HepG2 (cell line): ENCODE measurements around the gene DYNLL2. TPM values are rescaled to one million over a fixed set of nuclear protein-coding genes. Genes with fewer than 3 reads are reported as not detected.

ENCODE experiments used
- HES4 ChIP-seq: sonication (generic); formaldehyde crosslinking; IDR thresholded peaks from 2 replicates; pipeline ENCODE4 v1.9.0; 2021; ENCODE audit warnings: mild to moderate bottlenecking, missing genetic modification reagents, borderline replicate concordance
- KLF16 ChIP-seq, 2 experiments: sonication (generic) in 1 of 2; formaldehyde crosslinking in 1 of 2; IDR thresholded peaks; 2 replicates each; pipeline versions ENCODE4 v1.6.1 to v1.8.0; 2016 to 2023; ENCODE audit warnings: missing genetic modification reagents in 2 of 2, missing compliant biosample characterization in 1 of 2
- NFATC3 ChIP-seq: sonication (generic); formaldehyde crosslinking; IDR thresholded peaks from 2 replicates; pipeline ENCODE4 v1.5.1; 2020; ENCODE audit warnings: mild to moderate bottlenecking, missing genetic modification reagents
- RBFOX2 ChIP-seq: fragments of 200-400 bp; formaldehyde crosslinking; IDR thresholded peaks from 2 replicates; pipeline ENCODE4 v1.6.1; 2017; ENCODE audit warnings: low read depth, mild to moderate bottlenecking, low read length
- SKI ChIP-seq: fragments of 450-650 bp; IDR thresholded peaks from one replicate; pipeline ENCODE4 v1.6.1; 2018; ENCODE audit warnings: mild to moderate bottlenecking; ENCODE audit not compliant: partially characterized antibody
- ZNF256 ChIP-seq: sonication (generic); formaldehyde crosslinking; conservative IDR thresholded peaks from 2 replicates; pipeline ENCODE4 v1.4.0; 2020; ENCODE audit warnings: missing genetic modification reagents
- ZNF350 ChIP-seq: sonication (generic); formaldehyde crosslinking; IDR thresholded peaks from 2 replicates; pipeline ENCODE4 v1.4.0; 2020; ENCODE audit warnings: mild to moderate bottlenecking, low read depth, missing genetic modification reagents, borderline replicate concordance
- ZNF501 ChIP-seq: sonication (generic); formaldehyde crosslinking; IDR thresholded peaks from 2 replicates; pipeline ENCODE4 v1.5.1; 2020; ENCODE audit warnings: mild to moderate bottlenecking, moderate library complexity, missing genetic modification reagents
- ZNF543 ChIP-seq: sonication (generic); formaldehyde crosslinking; IDR thresholded peaks from 2 replicates; pipeline ENCODE4 v1.4.0; 2020; ENCODE audit warnings: mild to moderate bottlenecking, missing genetic modification reagents
- ZNF605 ChIP-seq: sonication (generic); formaldehyde crosslinking; IDR thresholded peaks from 2 replicates; pipeline ENCODE4 v1.8.0; 2022; ENCODE audit warnings: mild to moderate bottlenecking, missing genetic modification reagents
- polyA plus RNA-seq, 8 experiments: library from polyadenylated mRNA; depleted of rRNA in 3 of 8; stranded (reverse) in 7 of 8; unstranded in 1 of 8; fragments of >200 nt; fragmentation: Illumina TruSeq in 4 of 8; extraction: Trizol in 4 of 8; gene quantifications; 2 replicates each; pipeline versions ENCODE4 v1.2.1 to v1.2.3, GENCODE V29; 2011 to 2016; ENCODE audit warnings: low read depth in 4 of 8, missing spikeins in 1 of 8, mixed read lengths in 1 of 8; ENCODE audit not compliant: insufficient read depth in 1 of 8
- total RNA-seq, 5 experiments: library from RNA; depleted of rRNA; stranded (reverse); fragments of >200 nt; fragmentation: Illumina TruSeq; extraction: Trizol; gene quantifications; 2 replicates each; pipeline ENCODE4 v1.2.3, GENCODE V29; 2016; ENCODE audit warnings: low read depth in 1 of 5
- TF ChIP-seq, protein P1 (sequence below), 2 experiments: fragments of 450-650 bp in 1 of 2; sonication (generic) in 1 of 2; formaldehyde crosslinking in 1 of 2; IDR thresholded peaks; 2 replicates each; pipeline versions ENCODE4 v1.6.1 to v1.8.0; 2016 to 2022; ENCODE audit warnings: antibody characterized with exemption in 1 of 2, mild to moderate bottlenecking in 1 of 2, missing genetic modification reagents in 1 of 2
- TF ChIP-seq, protein P2 (sequence below): IDR thresholded peaks from 2 replicates; pipeline ENCODE4 v1.6.1; 2016; ENCODE audit warnings: missing compliant biosample characterization, missing genetic modification reagents, borderline replicate concordance
- TF ChIP-seq, protein P3 (sequence below): sonication (generic); formaldehyde crosslinking; IDR thresholded peaks from 2 replicates; pipeline ENCODE4 v1.5.1; 2020; ENCODE audit warnings: missing genetic modification reagents, mild to moderate bottlenecking, borderline replicate concordance
- TF ChIP-seq, protein P4 (sequence below): sonication (generic); formaldehyde crosslinking; IDR thresholded peaks from 2 replicates; pipeline ENCODE4 v1.8.0; 2023; ENCODE audit warnings: mild to moderate bottlenecking, missing genetic modification reagents
- TF ChIP-seq, protein P5 (sequence below): sonication (generic); formaldehyde crosslinking; conservative IDR thresholded peaks from 2 replicates; pipeline ENCODE4 v1.8.0; 2022; ENCODE audit warnings: mild to moderate bottlenecking, moderate library complexity, missing genetic modification reagents

DYNLL2 gene
- total and polyA plus RNA-seq, 2 of the 13 experiments (the other 11 are each of a cell fraction or from before 2014, with no cell fraction given), result 9.5 to 29.0 TPM

DNA sequence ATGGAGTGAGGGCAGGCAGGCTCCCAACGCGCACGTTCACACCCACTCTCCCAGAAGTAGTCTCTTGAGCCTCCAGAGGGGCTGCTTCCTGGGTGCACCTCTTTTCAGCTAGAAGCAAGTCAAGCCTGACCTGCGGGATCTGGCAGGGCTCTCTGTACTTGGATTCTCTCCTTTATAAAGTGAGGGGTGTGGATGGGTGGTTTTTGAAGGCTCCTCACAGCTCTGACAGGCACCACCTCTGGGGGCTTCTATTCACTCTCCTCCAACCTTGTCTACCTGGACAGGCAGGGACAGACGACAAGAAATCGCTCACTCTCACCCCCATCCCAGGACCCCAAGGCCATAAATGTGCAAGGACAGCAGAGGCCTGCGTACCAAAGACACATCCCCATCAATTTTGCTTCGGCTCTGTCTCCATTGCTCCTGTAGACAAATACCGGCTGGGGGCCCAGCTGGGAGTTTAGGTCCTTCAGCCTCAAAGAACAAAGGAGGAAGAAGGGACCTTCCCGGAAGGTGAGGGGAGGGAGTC, 814 bp upstream of the DYNLL2 start (continued):
- TF ChIP-seq, protein P1, sequence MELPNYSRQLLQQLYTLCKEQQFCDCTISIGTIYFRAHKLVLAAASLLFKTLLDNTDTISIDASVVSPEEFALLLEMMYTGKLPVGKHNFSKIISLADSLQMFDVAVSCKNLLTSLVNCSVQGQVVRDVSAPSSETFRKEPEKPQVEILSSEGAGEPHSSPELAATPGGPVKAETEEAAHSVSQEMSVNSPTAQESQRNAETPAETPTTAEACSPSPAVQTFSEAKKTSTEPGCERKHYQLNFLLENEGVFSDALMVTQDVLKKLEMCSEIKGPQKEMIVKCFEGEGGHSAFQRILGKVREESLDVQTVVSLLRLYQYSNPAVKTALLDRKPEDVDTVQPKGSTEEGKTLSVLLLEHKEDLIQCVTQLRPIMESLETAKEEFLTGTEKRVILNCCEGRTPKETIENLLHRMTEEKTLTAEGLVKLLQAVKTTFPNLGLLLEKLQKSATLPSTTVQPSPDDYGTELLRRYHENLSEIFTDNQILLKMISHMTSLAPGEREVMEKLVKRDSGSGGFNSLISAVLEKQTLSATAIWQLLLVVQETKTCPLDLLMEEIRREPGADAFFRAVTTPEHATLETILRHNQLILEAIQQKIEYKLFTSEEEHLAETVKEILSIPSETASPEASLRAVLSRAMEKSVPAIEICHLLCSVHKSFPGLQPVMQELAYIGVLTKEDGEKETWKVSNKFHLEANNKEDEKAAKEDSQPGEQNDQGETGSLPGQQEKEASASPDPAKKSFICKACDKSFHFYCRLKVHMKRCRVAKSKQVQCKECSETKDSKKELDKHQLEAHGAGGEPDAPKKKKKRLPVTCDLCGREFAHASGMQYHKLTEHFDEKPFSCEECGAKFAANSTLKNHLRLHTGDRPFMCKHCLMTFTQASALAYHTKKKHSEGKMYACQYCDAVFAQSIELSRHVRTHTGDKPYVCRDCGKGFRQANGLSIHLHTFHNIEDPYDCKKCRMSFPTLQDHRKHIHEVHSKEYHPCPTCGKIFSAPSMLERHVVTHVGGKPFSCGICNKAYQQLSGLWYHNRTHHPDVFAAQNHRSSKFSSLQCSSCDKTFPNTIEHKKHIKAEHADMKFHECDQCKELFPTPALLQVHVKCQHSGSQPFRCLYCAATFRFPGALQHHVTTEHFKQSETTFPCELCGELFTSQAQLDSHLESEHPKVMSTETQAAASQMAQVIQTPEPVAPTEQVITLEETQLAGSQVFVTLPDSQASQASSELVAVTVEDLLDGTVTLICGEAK (IDR thresholded peaks at IDR 0.05), result no peak
- TF ChIP-seq, protein P1 (CRISPR knock-in tag; IDR thresholded peaks at IDR 0.05), result no peak
- TF ChIP-seq ZNF350 (CRISPR knock-in tag), result peak; percentile 53; the same call in 1 of the 2 replicates
- no peak for TF ChIP-seq RBFOX2
- no peak for TF ChIP-seq ZNF543 (CRISPR knock-in tag)
- no peak for TF ChIP-seq SKI
- TF ChIP-seq, protein P2, sequence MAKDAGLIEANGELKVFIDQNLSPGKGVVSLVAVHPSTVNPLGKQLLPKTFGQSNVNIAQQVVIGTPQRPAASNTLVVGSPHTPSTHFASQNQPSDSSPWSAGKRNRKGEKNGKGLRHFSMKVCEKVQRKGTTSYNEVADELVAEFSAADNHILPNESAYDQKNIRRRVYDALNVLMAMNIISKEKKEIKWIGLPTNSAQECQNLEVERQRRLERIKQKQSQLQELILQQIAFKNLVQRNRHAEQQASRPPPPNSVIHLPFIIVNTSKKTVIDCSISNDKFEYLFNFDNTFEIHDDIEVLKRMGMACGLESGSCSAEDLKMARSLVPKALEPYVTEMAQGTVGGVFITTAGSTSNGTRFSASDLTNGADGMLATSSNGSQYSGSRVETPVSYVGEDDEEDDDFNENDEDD (CRISPR knock-in tag), result no peak
- TF ChIP-seq, protein P3, sequence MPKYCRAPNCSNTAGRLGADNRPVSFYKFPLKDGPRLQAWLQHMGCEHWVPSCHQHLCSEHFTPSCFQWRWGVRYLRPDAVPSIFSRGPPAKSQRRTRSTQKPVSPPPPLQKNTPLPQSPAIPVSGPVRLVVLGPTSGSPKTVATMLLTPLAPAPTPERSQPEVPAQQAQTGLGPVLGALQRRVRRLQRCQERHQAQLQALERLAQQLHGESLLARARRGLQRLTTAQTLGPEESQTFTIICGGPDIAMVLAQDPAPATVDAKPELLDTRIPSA, result no peak
- TF ChIP-seq KLF16 (CRISPR knock-in tag; IDR thresholded peaks at IDR 0.05), result no peak
- TF ChIP-seq, protein P4, sequence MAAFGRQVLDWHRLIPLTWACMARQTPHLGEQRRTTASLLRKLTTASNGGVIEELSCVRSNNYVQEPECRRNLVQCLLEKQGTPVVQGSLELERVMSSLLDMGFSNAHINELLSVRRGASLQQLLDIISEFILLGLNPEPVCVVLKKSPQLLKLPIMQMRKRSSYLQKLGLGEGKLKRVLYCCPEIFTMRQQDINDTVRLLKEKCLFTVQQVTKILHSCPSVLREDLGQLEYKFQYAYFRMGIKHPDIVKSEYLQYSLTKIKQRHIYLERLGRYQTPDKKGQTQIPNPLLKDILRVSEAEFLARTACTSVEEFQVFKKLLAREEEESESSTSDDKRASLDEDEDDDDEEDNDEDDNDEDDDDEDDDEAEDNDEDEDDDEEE (CRISPR knock-in tag), result 0 out of 2 replicates have a peak, but pooled peaks have one; percentile 55
- TF ChIP-seq ZNF501, result peak; percentile 23; the same call in 1 of the 2 replicates
- TF ChIP-seq HES4, result peak; percentile 60; the same call in 1 of the 2 replicates
- TF ChIP-seq NFATC3 (CRISPR knock-in tag), result no peak
- peak; percentile 77; the same call in 1 of the 2 replicates for TF ChIP-seq ZNF605 (CRISPR knock-in tag)
- TF ChIP-seq, protein P5, sequence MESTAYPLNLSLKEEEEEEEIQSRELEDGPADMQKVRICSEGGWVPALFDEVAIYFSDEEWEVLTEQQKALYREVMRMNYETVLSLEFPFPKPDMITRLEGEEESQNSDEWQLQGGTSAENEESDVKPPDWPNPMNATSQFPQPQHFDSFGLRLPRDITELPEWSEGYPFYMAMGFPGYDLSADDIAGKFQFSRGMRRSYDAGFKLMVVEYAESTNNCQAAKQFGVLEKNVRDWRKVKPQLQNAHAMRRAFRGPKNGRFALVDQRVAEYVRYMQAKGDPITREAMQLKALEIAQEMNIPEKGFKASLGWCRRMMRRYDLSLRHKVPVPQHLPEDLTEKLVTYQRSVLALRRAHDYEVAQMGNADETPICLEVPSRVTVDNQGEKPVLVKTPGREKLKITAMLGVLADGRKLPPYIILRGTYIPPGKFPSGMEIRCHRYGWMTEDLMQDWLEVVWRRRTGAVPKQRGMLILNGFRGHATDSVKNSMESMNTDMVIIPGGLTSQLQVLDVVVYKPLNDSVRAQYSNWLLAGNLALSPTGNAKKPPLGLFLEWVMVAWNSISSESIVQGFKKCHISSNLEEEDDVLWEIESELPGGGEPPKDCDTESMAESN (CRISPR knock-in tag), result no peak
- no peak for TF ChIP-seq ZNF256 (CRISPR knock-in tag)
